Mucosa of descending colon (tissue), 3 donors: ENCODE results near the gene C2orf78. TPM values are rescaled to one million over a fixed set of nuclear protein-coding genes. Genes with fewer than 3 reads are reported as not detected.
"Not testable (repeated sequence)": the region's sequence is repeated elsewhere in the genome, so short reads cannot be mapped to it uniquely, and the experiment has no call there.

Experiments
- ATAC-seq: fragments of 200-7000 bp; cut with Tn5 transposase; one replicate; pipeline ENCODE4 v1.9.1; 2020; ENCODE audit warnings: mild to moderate bottlenecking, moderate library complexity
- DNase-seq, 3 donors: peaks; one replicate each; pipeline ENCODE4 v3.0.0-alpha.2; 2020
- H3K36me3 ChIP-seq: fragments of 200-600 bp; one replicate; pipeline ENCODE4 v1.8.0; 2021; ENCODE audit warnings: low read depth, mild to moderate bottlenecking
- H3K4me1 ChIP-seq: fragments of 200-600 bp; one replicate; pipeline ENCODE4 v1.8.0; 2021; ENCODE audit warnings: low read depth, mild to moderate bottlenecking
- H3K4me3 ChIP-seq: fragments of 200-600 bp; one replicate; pipeline ENCODE4 v1.8.0; 2021; ENCODE audit warnings: mild to moderate bottlenecking
- H3K9me3 ChIP-seq: fragments of 200-600 bp; one replicate; pipeline ENCODE4 v1.8.0; 2021; ENCODE audit warnings: mild to moderate bottlenecking
- intact Hi-C, 2 donors: fragments of 100-400 bp; cut with DNase I in 1 of 2; cut with micrococcal nuclease in 1 of 2; formaldehyde crosslinking; loops; one replicate each; pipeline versions ENCODE4 v1.11.0 to v1.11.1; 2022; cut with DNase I, micrococcal nuclease
- total RNA-seq, 3 donors: library from RNA; stranded (reverse); fragmentation: NEBNext Ultra II Directional in 2 of 3; extraction: Animal tissue kit (Norgen Biotek cat#: 25700) in 2 of 3; gene quantifications; one replicate each; pipeline versions ENCODE4 v1.2.1 to v1.2.4, GENCODE V29; 2021 to 2023
- TF ChIP-seq, protein P1 (sequence below): fragments of 200-600 bp; IDR thresholded peaks from one replicate; pipeline ENCODE4 v1.8.0; 2022; ENCODE audit warnings: antibody characterized with exemption, mild to moderate bottlenecking
- donor health status: DM: no; HTN: no; CAD: no; lungs with moderate emphysema.
- donor health status: DM: no; HTN: no; CAD: no.
- donor health status: DM: no; HTN: yes; CAD: no.

The C2orf78 gene
- total RNA-seq, 3 donors from 2014 or later = not detected

DNA sequence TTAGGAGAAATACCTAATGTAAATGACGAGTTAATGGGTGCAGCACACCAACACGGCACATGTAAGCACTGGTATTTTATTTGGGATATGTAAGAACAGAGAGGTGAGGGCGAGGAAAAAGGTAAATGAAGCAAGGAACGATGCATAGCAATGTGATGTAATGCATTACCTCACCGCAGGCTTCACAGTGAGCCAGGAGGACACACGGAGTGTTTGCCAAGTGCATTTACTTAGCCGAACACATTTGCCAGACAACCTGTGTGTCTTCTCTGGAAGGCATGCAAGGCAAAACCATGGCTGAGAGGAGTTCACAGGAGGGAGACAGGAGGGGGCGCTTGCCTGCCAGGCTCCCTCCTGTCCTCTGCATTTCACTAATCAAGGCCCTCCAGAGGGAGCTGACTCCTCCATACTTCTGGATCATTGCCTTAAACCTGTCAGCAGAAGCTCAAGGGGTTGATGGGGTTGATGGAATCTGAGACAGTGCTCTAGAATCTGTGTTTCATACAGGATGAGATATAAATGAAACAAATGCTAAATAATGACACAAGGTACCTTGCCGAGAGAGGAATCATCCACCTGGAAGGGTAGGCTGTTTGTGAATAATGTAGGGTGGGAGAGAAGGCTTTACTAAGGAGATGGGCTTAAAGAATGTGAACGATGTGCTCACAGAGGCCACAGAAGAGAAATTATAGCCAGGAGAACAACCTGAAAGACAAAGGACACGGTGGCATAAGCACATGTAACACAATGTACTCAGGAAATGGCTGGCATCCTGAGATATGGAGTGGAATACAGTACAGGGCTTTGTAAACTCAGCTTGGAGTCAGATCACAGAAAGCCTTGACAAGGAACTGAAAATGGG is 37.7 kb upstream of the C2orf78 start:
- ATAC-seq (no peak), DNase-seq (no peak)
- TF ChIP-seq, protein P1, sequence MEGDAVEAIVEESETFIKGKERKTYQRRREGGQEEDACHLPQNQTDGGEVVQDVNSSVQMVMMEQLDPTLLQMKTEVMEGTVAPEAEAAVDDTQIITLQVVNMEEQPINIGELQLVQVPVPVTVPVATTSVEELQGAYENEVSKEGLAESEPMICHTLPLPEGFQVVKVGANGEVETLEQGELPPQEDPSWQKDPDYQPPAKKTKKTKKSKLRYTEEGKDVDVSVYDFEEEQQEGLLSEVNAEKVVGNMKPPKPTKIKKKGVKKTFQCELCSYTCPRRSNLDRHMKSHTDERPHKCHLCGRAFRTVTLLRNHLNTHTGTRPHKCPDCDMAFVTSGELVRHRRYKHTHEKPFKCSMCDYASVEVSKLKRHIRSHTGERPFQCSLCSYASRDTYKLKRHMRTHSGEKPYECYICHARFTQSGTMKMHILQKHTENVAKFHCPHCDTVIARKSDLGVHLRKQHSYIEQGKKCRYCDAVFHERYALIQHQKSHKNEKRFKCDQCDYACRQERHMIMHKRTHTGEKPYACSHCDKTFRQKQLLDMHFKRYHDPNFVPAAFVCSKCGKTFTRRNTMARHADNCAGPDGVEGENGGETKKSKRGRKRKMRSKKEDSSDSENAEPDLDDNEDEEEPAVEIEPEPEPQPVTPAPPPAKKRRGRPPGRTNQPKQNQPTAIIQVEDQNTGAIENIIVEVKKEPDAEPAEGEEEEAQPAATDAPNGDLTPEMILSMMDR = no peak
- intact Hi-C loops = no loop called here
- Histone ChIP-seq H3K36me3 (no peaks in the 10 kb centered on the region), H3K4me1 (no peaks in the 10 kb centered on the region), H3K9me3 (no peaks in the 10 kb centered on the region), H3K4me3 (no peak overlapping the region)

DNA sequence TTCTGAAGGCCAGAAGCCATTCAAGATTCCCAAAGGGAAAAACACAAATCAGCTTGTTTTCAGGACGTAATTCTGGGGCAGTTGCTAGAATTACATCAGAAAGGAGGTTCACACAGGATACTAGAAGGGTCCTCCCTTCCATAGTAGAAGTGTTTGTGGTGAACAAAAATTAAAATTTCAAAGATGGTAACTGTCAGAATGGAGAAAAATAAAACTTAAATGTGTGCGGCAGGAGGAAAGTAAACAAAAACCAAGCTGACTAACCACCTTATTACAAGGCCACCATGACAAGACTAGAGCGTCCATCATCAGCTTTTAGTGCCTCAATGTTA is 37.1 kb upstream of the C2orf78 start:
- intact Hi-C loops = no loop called here
- no peaks in the 10 kb centered on the region for H3K36me3 ChIP-seq
- TF ChIP-seq, protein P1 = no peak
- no peaks in the 10 kb centered on the region for H3K9me3 ChIP-seq
- H3K4me3 ChIP-seq = no peak overlapping the region
- ATAC-seq = no peak
- H3K4me1 ChIP-seq = no peaks in the 10 kb centered on the region
- DNase-seq = no peak

DNA sequence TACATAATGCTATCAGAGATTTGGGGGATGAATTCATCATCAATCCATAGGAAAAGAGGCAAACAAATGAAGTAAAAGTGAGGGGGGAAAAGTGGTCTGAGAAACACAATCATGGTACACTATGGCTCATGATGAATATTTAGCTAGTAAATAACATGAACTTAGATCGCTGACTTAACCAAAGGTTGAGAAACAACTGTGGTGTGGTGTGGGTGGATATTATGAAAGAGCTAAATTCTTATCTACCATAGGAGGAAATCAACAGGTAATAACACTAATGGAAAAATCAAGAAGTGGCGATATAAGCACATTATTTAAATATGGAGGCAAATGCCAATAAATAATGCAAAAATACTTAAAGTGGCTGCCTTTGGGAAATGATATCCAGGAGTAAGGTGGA is 34.7 kb upstream of the C2orf78 start:
- no peaks in the 10 kb centered on the region for H3K36me3 ChIP-seq
- H3K4me1 ChIP-seq = no peaks in the 10 kb centered on the region
- no peaks in the 10 kb centered on the region for H3K9me3 ChIP-seq
- ATAC-seq (no peak), DNase-seq (no peak)
- no peak overlapping the region for H3K4me3 ChIP-seq
- intact Hi-C loops = no loop called here
- TF ChIP-seq, protein P1 = no peak

DNA sequence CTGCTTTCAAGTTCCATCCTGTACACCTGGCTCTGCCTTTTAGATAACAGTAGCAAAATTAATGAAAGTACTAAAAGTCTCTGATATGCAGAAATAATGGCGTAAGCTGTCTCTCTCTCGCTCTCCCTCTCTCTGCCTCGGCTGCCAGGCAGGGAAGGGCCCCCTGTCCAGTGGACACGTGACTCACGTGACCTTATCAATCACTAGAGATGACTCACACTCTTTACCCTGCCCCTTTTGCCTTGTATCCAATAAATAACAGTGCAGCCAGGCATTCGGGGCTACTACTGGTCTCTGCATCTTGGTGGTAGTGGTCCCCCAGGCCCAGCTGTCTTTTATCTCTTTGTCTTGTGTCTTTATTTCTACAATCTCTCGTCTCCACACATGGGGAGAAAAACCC is 29.7 kb upstream of the C2orf78 start:
- ATAC-seq, H3K4me3 ChIP-seq, H3K36me3 ChIP-seq: not testable (repeated sequence)

DNA sequence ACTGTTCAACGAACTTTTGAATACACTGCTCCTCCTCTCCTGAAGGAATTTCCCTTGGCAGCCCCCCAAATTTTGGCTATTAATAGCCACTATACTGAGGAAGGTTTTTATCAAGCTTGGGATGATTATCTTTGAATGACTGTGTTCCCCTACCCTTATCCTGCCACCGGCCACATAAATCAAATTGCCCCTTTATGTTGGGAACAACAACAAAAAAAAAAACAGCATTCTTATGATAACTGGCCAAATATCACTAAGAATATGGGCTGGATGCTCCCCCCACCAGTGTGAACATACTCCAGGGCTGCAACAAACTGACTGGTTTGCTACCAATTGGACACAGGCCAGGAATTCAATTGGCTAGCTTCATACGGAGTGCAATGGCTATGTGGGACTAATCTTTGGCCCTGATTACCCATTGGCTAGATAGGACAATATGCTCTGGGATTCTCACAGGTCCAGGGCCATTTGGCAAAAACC is 24.7 kb upstream of the C2orf78 start:
- intact Hi-C loops = no loop called here
- Histone ChIP-seq H3K36me3 (no peaks in the 10 kb centered on the region), H3K4me3 (no peak overlapping the region), H3K4me1 (no peaks in the 10 kb centered on the region), H3K9me3 (no peaks in the 10 kb centered on the region)
- ATAC-seq (no peak), DNase-seq (no peak)
- TF ChIP-seq, protein P1 = no peak

More for the DNA sequence above, 29.7 kb upstream of the C2orf78 start:
- H3K9me3 ChIP-seq, H3K4me1 ChIP-seq, DNase-seq, intact Hi-C loops: not testable (repeated sequence)

- H3K4me3 ChIP-seq = no peak overlapping the region
- intact Hi-C loops = no loop called here
- TF ChIP-seq, protein P1 = no peak
- no peaks in the 10 kb centered on the region for H3K4me1 ChIP-seq
- ATAC-seq (no peak), DNase-seq (no peak)
- no peaks in the 10 kb centered on the region for H3K36me3 ChIP-seq
- no peaks in the 10 kb centered on the region for H3K9me3 ChIP-seq
These were observed 24.1 kb upstream of the C2orf78 start for GRCh38 chr2:73759904-73760303.
